Middle frontal gyrus (tissue), 1 donor: ENCODE data around the gene SEMG2.

Experiments used
- DNase-seq: peaks from one replicate; pipeline ENCODE4 v3.0.0-alpha.2; 2015; ENCODE audit warnings: low spot score; ENCODE audit errors: extremely low spot score

SEMG2 gene

DNA sequence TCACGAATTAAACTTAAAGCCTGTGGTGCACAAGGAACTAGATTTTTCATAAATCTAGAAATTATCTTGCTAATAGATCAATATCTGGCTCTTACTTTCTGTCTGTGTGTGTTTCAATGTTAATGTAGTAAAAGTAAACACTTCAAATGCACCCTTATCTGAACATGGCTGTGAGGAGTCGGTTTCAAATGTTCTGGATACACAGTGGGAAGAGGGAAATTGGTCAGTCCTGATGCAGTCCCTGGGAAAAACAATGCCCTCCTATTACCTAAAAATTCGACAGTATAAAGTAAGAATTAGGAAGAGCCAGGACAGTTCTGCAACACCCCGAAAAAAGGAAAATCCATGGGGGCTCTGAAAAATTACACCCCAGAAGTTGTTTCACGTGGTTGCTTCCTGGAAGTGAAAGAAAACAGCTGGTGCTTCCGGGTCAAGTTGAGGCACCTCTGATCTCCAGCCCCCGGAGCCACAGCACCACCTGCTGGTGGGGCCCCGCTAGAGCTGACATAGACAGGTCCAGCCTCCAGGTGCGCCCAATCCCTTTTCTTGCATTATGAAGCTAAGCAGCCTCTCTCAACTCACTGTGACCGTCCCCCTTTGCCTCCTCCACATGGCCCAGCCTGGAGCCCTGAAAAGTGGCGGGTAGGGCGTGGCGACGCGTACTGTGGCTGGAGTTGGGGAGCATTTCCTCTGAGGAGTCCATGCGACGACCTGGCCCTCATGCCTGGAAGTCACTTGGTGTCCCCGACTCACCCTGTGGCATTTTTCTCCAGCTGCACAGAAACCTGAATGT is 8.3 kb downstream of the SEMG2 start:
- DNase-seq = no peak

- DNase-seq = no peak
Observed at GRCh38 chr20:45230631-45231030, 9.5 kb downstream of the SEMG2 start.

- no peak for DNase-seq
Observed at GRCh38 chr20:45235995-45236394, 14.8 kb downstream of the SEMG2 start.

GRCh38 chr20:45238139-45238538 is 17.0 kb downstream of the SEMG2 start:
- no peak for DNase-seq

- DNase-seq = no peak
Observed at GRCh38 chr20:45246109-45246508, 24.9 kb downstream of the SEMG2 start.

- no peak for DNase-seq
Observed at GRCh38 chr20:45247865-45248264, 26.7 kb downstream of the SEMG2 start.

DNA sequence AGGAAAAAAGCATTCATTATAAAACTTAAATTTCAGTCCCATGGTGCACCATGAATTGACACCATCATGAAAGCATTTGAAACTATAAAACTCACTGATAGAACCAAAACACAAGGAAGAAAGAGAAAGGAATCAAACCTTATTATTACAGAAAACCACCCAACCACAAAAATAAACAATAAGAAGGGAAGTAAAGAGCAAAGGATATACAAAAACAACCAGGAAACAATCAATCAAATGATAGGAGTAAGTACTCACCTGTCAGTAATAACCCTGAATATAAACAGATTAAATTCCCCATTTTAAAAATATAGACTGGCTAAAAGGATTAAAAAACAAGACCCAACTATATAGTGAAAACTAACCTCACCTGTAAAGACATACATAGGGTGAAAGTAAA is 27.4 kb downstream of the SEMG2 start:
- DNase-seq = no peak

DNA sequence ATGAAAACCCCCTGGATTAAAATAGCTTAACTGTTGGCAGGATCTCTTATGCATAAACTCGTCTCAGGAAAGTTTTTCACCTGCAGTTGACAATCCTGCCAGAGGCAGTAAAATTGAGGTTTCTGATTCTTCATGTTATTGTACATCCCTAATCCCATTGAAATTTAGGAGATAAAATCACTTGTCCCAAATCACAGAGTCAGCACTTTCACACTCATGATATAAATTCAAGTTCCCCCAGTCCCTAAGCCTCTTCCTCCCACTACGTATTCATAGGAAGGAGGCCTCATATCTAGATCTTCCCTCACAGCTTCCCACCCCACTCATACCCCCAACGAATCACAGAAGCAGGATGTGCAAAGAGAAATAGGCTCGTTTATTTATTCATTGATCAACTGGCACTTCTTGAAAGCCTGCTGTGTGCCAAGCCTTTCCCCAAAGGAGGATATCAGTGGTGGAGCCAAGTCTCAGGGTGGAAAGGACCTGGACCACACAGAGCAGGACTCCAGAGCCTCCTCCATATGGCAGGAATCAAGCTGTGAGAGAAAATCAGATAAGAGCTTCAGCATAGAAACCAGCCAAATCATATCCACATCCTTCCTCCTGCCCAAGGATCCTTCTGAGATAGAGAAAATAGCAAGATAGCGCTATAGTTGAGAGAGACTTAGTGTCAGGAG is 30.8 kb downstream of the SEMG2 start:
- no peak for DNase-seq

DNA sequence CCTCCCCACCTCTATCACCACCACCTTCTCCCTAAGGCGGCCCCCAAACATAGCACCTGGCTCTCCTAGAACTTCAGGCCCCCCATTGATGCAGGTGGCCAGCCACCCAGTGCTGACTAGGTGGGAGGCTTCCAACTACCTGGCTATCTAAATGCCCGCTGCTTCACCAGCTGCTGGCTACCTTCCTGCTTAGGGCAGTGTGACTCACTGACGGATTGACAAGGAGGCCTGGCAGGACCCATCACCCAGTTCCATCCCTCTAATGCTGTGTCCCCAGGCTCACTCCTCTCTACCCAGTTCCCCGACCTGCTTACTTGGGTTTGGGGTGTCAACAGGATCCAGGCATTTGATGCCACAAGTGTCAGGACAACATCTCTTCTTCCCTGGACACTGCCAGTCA is 32.1 kb downstream of the SEMG2 start:
- no peak for DNase-seq

DNA sequence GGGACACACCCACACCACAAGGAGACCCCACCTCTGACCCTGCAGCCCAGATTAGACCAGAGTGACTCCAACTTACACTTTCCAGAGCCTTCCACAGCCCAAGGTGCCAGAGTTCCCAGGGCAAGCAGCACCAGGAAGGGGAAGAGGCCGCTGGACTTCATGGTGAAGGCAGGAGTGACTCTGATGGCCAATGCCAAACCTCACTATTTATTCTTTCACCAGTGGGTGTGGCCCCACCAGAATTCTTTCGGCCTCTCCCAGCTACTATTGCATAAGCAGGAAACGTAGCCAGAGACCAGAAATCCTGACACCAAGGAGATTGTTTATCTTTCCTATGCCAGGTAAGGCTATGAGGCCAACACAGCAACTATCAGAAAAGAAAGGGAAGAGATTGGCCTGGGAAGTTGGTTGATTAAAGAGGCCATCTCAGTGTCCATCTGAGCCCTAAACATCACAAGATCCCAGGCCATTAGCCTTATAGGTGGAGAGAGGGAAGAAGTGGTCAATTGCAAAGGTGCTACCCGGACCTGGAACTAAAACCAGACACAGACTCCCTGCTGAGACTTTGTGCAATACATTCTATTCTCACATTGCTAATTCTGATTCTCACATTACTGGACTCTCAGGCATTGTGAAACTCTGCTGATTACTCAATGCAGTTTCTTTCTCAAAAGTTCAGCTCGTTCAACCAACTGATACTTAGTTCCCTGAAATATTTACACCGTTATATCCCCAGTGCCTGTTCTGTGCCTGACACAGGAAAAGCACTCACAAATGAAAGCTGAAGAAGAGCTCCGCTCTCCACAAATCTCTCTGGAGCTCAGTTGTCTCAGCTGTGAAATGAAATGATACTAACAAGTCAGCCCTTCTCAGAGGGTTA is 33.5 kb downstream of the SEMG2 start, which contains the start of gene SLPI:
SLPI (minus strand) TSS at position 182 of the 880 bp plus-strand sequence; CDS start at position 161, 21 bp downstream.
- no peak for DNase-seq

- DNase-seq = no peak
Observed at GRCh38 chr20:45257161-45257560, 36.0 kb downstream of the SEMG2 start.

DNA sequence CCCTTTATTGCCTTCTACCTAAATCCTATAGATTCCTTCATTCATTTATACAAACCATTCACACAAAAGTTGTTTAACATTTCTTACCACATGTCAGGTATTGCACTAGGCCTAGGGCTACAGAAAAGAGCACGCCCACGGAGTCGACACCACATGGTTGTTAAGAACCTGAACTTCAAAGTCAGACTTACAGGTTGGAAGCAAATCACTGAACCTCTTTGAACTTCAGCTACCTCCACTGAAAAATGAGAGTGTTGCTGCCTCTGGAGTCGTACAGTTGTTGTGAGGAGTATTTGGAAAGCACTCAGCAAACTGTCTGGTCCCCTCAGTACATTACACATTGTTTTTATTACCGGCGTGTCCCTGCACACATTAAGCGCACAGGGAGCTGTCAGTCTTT is 36.5 kb downstream of the SEMG2 start:
- no peak for DNase-seq

GRCh38 chr20:45258259-45258658 is 37.1 kb downstream of the SEMG2 start:
- DNase-seq = no peak

- DNase-seq = no peak
Observed at GRCh38 chr20:45258664-45259063, 37.5 kb downstream of the SEMG2 start.

- no peak for DNase-seq
Observed at GRCh38 chr20:45263556-45264266, 42.5 kb downstream of the SEMG2 start.

- DNase-seq = no peak
Observed at GRCh38 chr20:45266977-45267376, 45.8 kb downstream of the SEMG2 start.

DNA sequence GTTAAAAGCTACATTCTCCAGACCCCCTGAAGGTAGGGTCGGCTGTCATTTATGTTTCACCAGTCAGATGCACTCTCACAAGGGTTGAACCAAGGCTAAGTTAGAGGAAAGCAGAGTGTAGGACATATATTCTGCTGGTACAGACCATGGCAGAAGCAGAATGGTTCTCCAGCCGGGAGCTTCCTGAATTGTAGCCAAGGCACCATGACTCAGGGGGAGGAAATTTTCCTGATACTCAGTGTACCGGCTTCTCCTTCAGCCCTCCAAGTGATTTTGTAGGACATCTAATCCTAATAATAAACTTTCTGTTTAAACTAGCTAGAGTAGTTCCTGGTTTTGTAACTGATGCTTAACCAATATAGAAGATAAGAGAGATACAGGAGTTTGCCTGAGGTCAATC is 47.4 kb downstream of the SEMG2 start:
- no peak for DNase-seq

DNA sequence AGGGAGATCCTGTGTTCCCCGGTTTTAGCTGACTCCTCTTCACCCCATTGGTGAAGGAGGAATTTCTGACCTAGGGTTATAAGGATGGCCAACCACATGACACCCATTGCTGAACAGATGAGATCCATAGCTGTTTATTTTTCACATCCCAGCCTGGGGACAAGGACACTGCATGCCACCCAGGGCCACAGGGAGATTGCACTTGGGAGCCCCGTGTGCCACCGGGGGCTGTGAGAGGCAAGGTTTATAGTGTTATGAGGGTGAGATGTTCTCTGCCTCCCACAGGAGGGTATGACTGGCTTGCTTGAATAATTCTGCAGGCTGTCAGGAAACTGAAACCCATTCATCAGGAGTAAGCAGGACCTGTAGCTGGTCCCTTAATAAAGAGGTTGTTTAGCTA is 47.9 kb downstream of the SEMG2 start:
- no peak for DNase-seq

- DNase-seq = no peak
Observed at GRCh38 chr20:45269754-45270270, 48.6 kb downstream of the SEMG2 start.
